HL-60 (cell line): ENCODE measurements around the gene CBFA2T2.

ENCODE experiments used
- DNase-seq, 2 experiments: peaks; one replicate each; pipeline ENCODE4 v3.0.0-alpha.2; 2010 to 2020; ENCODE audit warnings: low read depth in 1 of 2, low spot score in 1 of 2
- H3K27ac ChIP-seq: fragments of 250-450 bp; sonication (Bioruptor Pico); replicated peaks from 2 replicates; pipeline ENCODE4 v1.5.1; 2020; ENCODE audit warnings: mild to moderate bottlenecking, moderate library complexity
- H3K27me3 ChIP-seq: fragments of 250-450 bp; sonication (Bioruptor Pico); 2 replicates; pipeline ENCODE4 v1.5.1; 2021; ENCODE audit warnings: mild to moderate bottlenecking, moderate library complexity; ENCODE audit not compliant: insufficient read depth, poor library complexity, severe bottlenecking
- H3K4me3 ChIP-seq: replicated peaks from 2 replicates; pipeline ENCODE4 v1.5.1; 2011; ENCODE audit warnings: mild to moderate bottlenecking, control low read depth, low read length; ENCODE audit not compliant: insufficient read depth
- CTCF ChIP-seq: IDR thresholded peaks from one replicate; pipeline ENCODE4 v1.5.1; 2011; ENCODE audit warnings: low read length, control low read depth, inconsistent platforms; ENCODE audit not compliant: insufficient read depth
- GABPA ChIP-seq: IDR thresholded peaks from 2 replicates; pipeline ENCODE4 v1.6.1; 2012; ENCODE audit warnings: low read depth
- POLR2AphosphoS5 ChIP-seq: IDR thresholded peaks from 2 replicates; pipeline ENCODE4 v1.6.1; 2012; ENCODE audit warnings: low read depth
- REST ChIP-seq: IDR thresholded peaks from 2 replicates; pipeline ENCODE4 v1.6.1; 2012; ENCODE audit warnings: low read depth; ENCODE audit not compliant: insufficient replicate concordance
- SPI1 ChIP-seq: IDR thresholded peaks from 2 replicates; pipeline ENCODE4 v1.6.1; 2012; ENCODE audit warnings: low read depth, mild to moderate bottlenecking, borderline replicate concordance

The CBFA2T2 gene

GRCh38 chr20:33674294-33675135 is 184.6 kb downstream of the CBFA2T2 start, which contains the start of gene NECAB3:
TSS of gene NECAB3 (minus strand) at chr20:33674428. CDS start at chr20:33674352, 76 bp downstream.
- peak within 1 kb of the TSS; percentile 37; the same call in 1 of the 2 replicates for H3K27ac ChIP-seq

DNA sequence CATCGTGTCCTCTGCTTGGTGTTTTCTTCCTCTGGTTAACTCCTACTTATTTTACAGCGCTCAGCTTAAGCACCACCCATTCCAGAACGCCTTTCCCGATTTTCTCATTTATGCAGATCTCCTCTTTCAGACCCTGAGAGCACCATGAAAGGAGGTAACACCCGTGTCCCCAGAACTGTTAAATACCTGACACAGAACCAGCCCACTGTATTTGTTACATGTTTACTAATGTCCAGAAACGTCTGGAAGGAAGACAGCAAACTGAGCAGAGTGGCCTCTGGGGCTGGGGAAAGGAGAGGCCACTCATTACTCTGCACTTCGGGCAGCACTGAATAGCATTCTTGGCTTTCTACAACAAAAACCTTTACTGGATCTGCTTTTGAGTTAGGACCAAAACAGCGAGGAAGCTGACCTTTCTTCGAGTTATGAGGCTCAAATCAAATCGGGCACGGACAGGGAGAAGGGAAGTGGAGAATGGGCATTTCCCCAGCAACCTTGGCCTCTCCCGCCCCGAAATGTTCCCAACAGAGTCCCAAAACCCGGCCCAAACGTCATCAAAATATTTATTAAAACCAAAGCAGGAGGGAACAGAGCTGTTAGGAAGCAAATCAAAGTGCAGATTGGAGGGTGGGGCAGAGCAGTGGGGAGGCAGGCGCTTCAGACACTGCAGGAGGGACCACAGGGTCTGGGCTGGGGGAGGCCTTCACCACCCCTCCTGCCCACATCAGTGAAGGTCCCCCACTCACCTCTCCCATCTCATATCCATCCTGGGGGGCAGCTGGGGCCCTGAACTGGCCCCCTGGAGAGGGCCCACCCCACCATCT is 185.5 kb downstream of the CBFA2T2 start:
- no peak overlapping the region for H3K27ac ChIP-seq
- no peak overlapping the region for H3K4me3 ChIP-seq
- no peak for DNase-seq
- 0 out of 2 replicates have a peak, but pooled peaks have one; percentile 7 for TF ChIP-seq POLR2AphosphoS5
- TF ChIP-seq REST: no peak
- H3K27me3 ChIP-seq: no peaks in the 10 kb centered on the region

More at GRCh38 chr20:33674294-33675135, 184.6 kb downstream of the CBFA2T2 start, which contains the start of gene NECAB3:
- H3K4me3 ChIP-seq: peak within 1 kb of the TSS; percentile 48
- H3K27me3 ChIP-seq: no peaks in the 10 kb centered on the region
- TF ChIP-seq REST (no peak), POLR2AphosphoS5 (peak; percentile 17; the same call in 1 of the 2 replicates)
- DNase-seq: peak; percentile 54 to 57

DNA sequence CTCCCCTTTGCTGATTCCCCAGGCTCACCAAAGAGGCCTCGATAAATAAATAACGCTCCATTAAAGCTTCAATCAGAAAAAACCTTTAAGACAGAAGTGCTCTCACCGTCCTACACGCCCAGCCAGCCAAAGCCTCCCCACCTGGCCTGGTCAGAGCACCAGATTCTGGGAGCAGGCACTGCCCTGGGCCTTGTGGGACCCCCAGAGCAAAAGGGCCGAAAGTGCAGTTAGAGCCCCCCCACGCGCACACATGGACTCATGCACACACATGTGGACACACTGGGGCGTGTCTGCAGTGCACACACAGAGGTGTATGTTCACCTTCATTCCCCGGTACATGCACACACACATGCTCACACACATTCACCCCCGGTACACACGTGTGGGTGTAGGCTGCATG is 186.2 kb downstream of the CBFA2T2 start:
- TF ChIP-seq REST (no peak), POLR2AphosphoS5 (no peak), SPI1 (no peak), GABPA (no peak), CTCF (no peak)
- no peak for DNase-seq
- Histone ChIP-seq H3K27ac (no peak overlapping the region), H3K4me3 (no peak overlapping the region), H3K27me3 (no peaks in the 10 kb centered on the region)
